GM12873 (cell line): ENCODE results near the gene ABCC2.

Experiments used
- CTCF ChIP-seq: IDR thresholded peaks from 2 replicates; pipeline ENCODE4 v1.5.1; 2012; ENCODE audit warnings: low read depth, mild to moderate bottlenecking, moderate library complexity, low read length, control low read depth; ENCODE audit not compliant: insufficient read depth; ENCODE audit errors: missing control alignments

The ABCC2 gene

DNA sequence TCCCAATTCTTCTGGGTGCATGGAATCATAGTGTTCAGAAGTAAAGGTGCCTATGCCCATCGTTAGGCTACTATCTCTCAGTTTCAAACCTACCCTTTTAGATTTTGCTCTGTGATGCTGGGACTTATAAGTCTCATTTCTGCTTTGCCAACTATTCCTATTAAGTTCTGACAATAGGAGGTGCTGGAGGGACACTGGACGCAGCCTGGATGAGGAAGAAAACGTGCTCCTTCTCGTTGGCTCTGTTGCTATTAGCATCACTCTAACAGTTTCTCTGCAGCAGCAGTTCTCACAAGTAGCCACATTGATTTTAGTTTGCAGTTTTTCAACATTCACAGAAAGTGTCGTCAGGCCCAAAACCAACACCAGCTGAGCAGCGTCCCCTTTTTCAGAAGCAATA is 72.4 kb downstream of the ABCC2 start:
- TF ChIP-seq CTCF = peak; percentile 32

DNA sequence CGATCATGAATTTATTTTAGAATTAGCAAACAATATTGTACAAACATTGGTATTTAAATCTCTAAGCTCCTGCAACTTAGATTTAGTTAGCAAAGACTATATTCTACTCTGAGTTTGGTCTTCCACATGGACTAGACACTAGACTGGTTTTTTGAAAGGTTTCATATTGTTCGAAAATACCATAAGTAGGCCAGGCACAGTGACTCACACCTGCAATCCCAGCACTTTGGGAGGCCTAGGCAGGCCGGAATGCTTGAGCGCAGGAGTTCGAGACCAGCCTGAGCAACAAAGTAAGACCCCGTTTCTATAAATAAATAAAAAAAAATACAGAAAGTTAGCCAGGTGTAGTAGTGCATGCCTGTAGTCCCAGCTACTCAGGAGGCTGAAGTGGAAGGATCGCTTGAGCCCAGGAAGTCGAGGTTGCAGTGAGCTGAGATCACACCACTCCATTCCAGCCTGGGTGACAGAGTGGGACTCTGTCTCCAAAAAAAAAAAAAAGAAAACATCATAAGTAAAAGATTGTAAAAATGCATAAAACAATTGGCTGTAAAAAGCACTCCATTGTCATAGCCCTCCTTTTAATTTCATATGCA is 73.1 kb downstream of the ABCC2 start:
- no peak for TF ChIP-seq CTCF

- TF ChIP-seq CTCF = no peak
These were observed 76.4 kb downstream of the ABCC2 start for GRCh38 chr10:99858849-99859248.

GRCh38 chr10:99859585-99859984 is 77.1 kb downstream of the ABCC2 start:
- TF ChIP-seq CTCF = peak; percentile 51

GRCh38 chr10:99860466-99860865 is 78.0 kb downstream of the ABCC2 start:
- TF ChIP-seq CTCF = no peak

DNA sequence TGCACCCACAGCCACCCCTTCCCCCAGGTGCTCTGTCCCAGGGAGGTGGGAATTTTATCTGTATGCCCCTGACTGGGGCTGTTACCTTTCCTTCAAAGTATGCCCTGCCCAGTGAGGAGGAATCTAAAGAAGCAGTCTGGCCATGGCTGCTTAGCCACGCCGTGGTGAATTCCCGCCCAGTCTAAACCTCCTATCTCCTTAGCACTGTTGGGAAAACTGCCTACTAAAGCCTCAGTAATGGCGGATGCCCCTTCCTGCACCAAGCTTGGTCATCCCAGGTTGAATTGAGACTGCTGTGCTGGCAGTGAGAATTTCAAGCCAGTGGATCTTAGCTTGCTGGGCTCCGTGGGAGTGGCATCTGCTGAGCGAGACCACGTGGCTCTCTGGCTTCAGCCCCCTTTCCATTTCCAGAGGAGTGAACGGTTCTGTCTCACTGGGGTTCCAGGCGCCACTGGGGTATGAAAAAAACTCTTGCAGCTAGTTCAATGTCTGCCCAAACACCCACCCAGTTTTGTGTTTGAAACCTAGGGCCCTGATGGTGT is 87.2 kb downstream of the ABCC2 start:
- TF ChIP-seq CTCF = no peak

DNA sequence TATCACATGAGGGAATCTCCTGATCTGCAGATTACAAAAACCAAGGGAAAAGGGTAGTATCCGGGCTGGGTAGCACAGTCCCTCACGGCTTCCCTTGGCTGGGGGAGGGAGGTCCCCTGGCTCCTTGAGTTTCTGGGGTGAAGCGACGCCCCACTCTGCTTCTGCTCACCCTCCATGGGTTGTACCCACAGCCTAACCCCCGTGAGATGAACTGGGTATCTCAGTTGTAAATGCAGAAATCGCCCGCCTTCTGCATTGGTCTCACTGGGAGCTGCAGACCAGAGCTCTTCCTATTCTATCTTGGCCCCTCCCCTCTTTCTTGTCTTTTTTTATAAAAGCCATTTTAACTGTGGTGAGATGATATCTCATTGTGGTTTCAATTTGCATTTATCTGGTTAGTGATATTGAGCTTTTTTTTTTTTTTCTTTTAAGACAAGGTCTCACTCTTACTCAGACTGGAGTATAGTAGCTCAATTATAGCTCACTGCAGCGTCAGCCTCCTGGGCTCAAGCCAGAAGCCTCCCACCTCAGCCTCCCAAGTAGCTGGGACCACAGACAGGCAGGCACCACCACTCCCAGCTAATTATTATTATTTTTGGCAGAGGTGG is 87.8 kb downstream of the ABCC2 start:
- TF ChIP-seq CTCF = no peak
